OCI-LY7 (cell line): Measurements from ENCODE around the gene OR51I1. TPM values are rescaled to one million over a fixed set of nuclear protein-coding genes. Genes with fewer than 3 reads are reported as not detected.

Experiments used
- BruUV-seq: library from RNA; stranded (reverse); fragments of 400-500 nt; replicated peaks from 2 replicates; lab custom pipeline; 2021; lab: Mats Ljungman, UMichigan
- CTCF ChIA-PET: fragments of 300-600 bp; sonication (Branson Sonifier 250); formaldehyde crosslinking; loops from one replicate; lab custom pipeline; 2022; ENCODE audit warnings: antibody characterized with exemption; ENCODE audit not compliant: unreplicated experiment; lab: Charles Lee
- POLR2A ChIA-PET: fragments of 300-600 bp; sonication (Branson Sonifier 250); formaldehyde crosslinking; loops from one replicate; lab custom pipeline; 2022; ENCODE audit warnings: antibody characterized with exemption; lab: Charles Lee
- DNase-seq: peaks from one replicate; pipeline ENCODE4 v3.0.0-alpha.2; 2015; ENCODE audit warnings: low spot score
- H2AFZ ChIP-seq: fragments of 200-600 bp; sonication (generic), shearing (Covaris generic); 2 replicates; pipeline ENCODE4 v1.6.1; 2014; ENCODE audit warnings: mild to moderate bottlenecking, antibody characterized with exemption, low read length, moderate library complexity
- H3K27ac ChIP-seq: fragments of 200-600 bp; sonication (generic); 2 replicates; pipeline ENCODE4 v1.5.1; 2014; ENCODE audit warnings: mixed run types, low read depth, mild to moderate bottlenecking, moderate library complexity, low read length, inconsistent platforms; ENCODE audit not compliant: poor library complexity, severe bottlenecking
- H3K36me3 ChIP-seq: fragments of 200-600 bp; sonication (generic); 2 replicates; pipeline ENCODE4 v1.6.1; 2014; ENCODE audit warnings: mild to moderate bottlenecking, antibody characterized with exemption, low read length, moderate library complexity, mixed read lengths; ENCODE audit not compliant: insufficient read depth
- H3K4me1 ChIP-seq: fragments of 200-600 bp; sonication (generic); 2 replicates; pipeline ENCODE4 v1.5.1; 2014; ENCODE audit warnings: mild to moderate bottlenecking, low read length; ENCODE audit not compliant: insufficient read depth, poor library complexity, severe bottlenecking
- H3K4me2 ChIP-seq: fragments of 200-600 bp; sonication (generic); 2 replicates; pipeline ENCODE4 v1.6.1; 2014; ENCODE audit warnings: mild to moderate bottlenecking, low read length
- H3K4me3 ChIP-seq: fragments of 200-600 bp; sonication (generic); 2 replicates; pipeline ENCODE4 v1.5.1; 2014; ENCODE audit warnings: mild to moderate bottlenecking, low read depth, low read length; ENCODE audit not compliant: poor library complexity, severe bottlenecking
- H3K79me2 ChIP-seq: fragments of 200-600 bp; sonication (generic); 2 replicates; pipeline ENCODE4 v1.6.1; 2016; ENCODE audit warnings: low read depth, mild to moderate bottlenecking, low read length, moderate library complexity, mixed read lengths; ENCODE audit not compliant: insufficient read depth
- H3K9me2 ChIP-seq: fragments of 200-600 bp; sonication (generic); 2 replicates; pipeline ENCODE4 v1.6.1; 2016; ENCODE audit warnings: mild to moderate bottlenecking, low read length, mixed read lengths; ENCODE audit not compliant: insufficient read depth
- H3K9me3 ChIP-seq: fragments of 200-600 bp; sonication (generic); 2 replicates; pipeline ENCODE4 v1.6.1; 2014; ENCODE audit warnings: mild to moderate bottlenecking, mixed run types, low read length, mixed read lengths
- H4K20me1 ChIP-seq: fragments of 200-600 bp; sonication (generic); 2 replicates; pipeline ENCODE4 v1.6.1; 2014; ENCODE audit warnings: mild to moderate bottlenecking, antibody characterized with exemption, low read length, moderate library complexity, mixed read lengths; ENCODE audit not compliant: insufficient read depth
- CTCF ChIP-seq: fragments of 200-600 bp; sonication (generic); conservative IDR thresholded peaks from 2 replicates; pipeline ENCODE4 v1.5.1; 2014; ENCODE audit warnings: mild to moderate bottlenecking, antibody characterized with exemption, low read length, moderate library complexity, mixed read lengths
- EZH2phosphoT487 ChIP-seq: fragments of 200-600 bp; sonication (generic); IDR thresholded peaks from 2 replicates; pipeline ENCODE4 v1.6.1; 2018; ENCODE audit warnings: low read depth, borderline replicate concordance, mild to moderate bottlenecking, mixed run types, antibody characterized with exemption, low read length, moderate library complexity, mixed read lengths
- intact Hi-C: fragments of 100-400 bp; cut with micrococcal nuclease; formaldehyde crosslinking; loops from one replicate; pipeline ENCODE4 v1.10.0; 2022; ENCODE audit not compliant: unreplicated experiment
- total RNA-seq, 2 experiments: library from RNA; depleted of rRNA in 1 of 2; stranded (reverse); fragments of >200 nt in 1 of 2; shearing (Covaris generic) in 1 of 2; gene quantifications; 2 replicates each; pipeline ENCODE4 v1.2.3, GENCODE V29; 2014 to 2022

Gene OR51I1
- total RNA-seq, 2 experiments from 2014 or later = not detected

DNA sequence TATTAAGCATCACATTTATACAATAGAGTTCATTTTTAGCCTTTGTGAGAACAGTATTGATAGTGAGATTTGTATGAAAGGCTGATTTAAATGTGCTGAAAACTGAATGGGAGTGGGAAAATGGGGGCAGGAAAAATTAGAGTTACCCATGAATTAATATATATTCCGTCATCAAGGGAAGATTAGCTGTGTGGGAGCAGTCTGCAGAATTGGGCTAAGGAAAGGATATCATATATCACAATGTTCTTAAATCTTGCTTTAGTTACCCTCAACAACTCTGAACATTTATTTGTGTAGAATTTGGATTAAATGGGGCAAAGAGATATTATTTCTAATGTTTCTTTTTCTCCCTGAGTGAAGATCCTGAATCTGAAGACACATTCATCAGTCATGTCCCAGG is 19.5 kb downstream of the OR51I1 start, which contains the start of gene OR51Q1:
TSS of gene OR51Q1 (plus strand) at position 301 of the 400 bp plus-strand sequence. CDS start at position 391, 90 bp downstream.
- Histone ChIP-seq H3K9me2 (no peaks in the 10 kb centered on the region), H3K9me3 (no peaks in the 10 kb centered on the region), H4K20me1 (no peaks in the 10 kb centered on the region), H3K4me1 (no peaks in the 10 kb centered on the region), H2AFZ (no peak within 1 kb of the TSS), H3K4me2 (no peak within 1 kb of the TSS), H3K27ac (no peak within 1 kb of the TSS), H3K4me3 (no peak within 1 kb of the TSS), H3K79me2 (no peaks in the 10 kb centered on the region), H3K36me3 (no peaks in the 10 kb centered on the region)
- POLR2A ChIA-PET = no interaction called here
- no peak for DNase-seq
- TF ChIP-seq EZH2phosphoT487 (no peak), CTCF (no peak)
- no TSS peak for BruUV-seq
- intact Hi-C loops = no loop called here
- CTCF ChIA-PET = no interaction called here

- Histone ChIP-seq H2AFZ (no peak overlapping the region), H3K27ac (no peak overlapping the region), H3K4me1 (no peaks in the 10 kb centered on the region), H4K20me1 (no peaks in the 10 kb centered on the region), H3K9me2 (no peaks in the 10 kb centered on the region), H3K9me3 (no peaks in the 10 kb centered on the region), H3K4me2 (no peak overlapping the region), H3K4me3 (no peak overlapping the region), H3K36me3 (no peaks in the 10 kb centered on the region), H3K79me2 (no peaks in the 10 kb centered on the region)
- ChIA-PET CTCF (no interaction called here), POLR2A (no interaction called here)
- no TSS peak for BruUV-seq
- TF ChIP-seq CTCF (no peak), EZH2phosphoT487 (no peak)
- no peak for DNase-seq
- intact Hi-C loops = no loop called here
Observed at GRCh38 chr11:5420993-5421392, 20.3 kb downstream of the OR51I1 start.

DNA sequence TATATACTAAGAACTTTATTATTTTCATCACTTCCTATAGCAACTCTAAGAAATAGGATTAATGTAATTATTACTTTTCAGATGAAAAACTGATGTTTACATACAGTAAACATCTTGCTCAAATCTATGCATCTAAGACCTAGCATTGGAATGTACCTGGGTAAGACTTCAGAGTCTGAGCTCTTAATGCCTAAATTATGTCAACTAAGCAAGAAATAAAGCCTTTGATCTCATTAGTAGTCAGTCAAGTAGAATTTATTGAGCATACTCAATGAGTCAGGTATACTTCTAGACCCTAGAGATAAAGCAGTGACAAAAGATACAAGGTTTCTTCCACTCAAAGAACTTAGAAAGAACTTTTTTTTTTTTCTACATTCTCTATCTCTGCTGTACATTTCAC is 36.1 kb downstream of the OR51I1 start:
- Histone ChIP-seq H3K4me2 (no peak overlapping the region), H3K9me3 (no peaks in the 10 kb centered on the region), H3K27ac (no peak overlapping the region), H3K36me3 (no peaks in the 10 kb centered on the region), H3K79me2 (no peaks in the 10 kb centered on the region), H2AFZ (no peak overlapping the region), H3K9me2 (no peaks in the 10 kb centered on the region), H4K20me1 (no peaks in the 10 kb centered on the region), H3K4me1 (no peaks in the 10 kb centered on the region), H3K4me3 (no peak overlapping the region)
- DNase-seq = no peak
- intact Hi-C loops = no loop called here
- BruUV-seq = no TSS peak
- CTCF ChIA-PET = no interaction called here
- no peak for TF ChIP-seq EZH2phosphoT487
- no peak for TF ChIP-seq CTCF
- POLR2A ChIA-PET = no interaction called here
